ENCODE measurements around the gene ARMC6. TPM values are rescaled to one million over a fixed set of nuclear protein-coding genes. Genes with fewer than 3 reads are reported as not detected.

Gene ARMC6
- total and polyA plus RNA-seq, 4 donors = 23.9 to 38.3 (median 29.9) TPM

DNA sequence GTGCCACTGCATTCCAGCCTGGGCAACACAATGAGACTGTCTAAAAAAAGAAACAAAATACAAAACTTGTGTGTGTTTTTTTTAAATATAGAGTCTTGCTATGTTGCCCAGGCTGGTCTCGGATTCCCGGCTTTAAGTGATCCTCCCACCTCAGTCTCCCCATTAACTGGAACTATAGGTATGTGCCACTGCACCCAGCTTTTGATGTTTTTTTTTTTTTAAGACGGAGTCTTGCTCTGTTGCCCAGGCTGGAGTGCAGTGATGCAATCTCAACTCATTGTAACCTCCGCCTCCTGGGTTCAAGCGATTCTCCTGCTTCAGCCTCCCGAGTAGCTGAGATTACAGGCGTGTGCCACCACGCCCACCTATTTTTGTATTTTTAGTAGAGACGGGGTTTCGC is 37.1 kb upstream of the ARMC6 start:
- Histone ChIP-seq H3K4me1 (ENCODE audit: control insufficient read depth in 4 of 4, insufficient read depth in 4 of 4, low read length in 3 of 4) (peaks cover 0 to 13% (median 10%) of the 10 kb centered on the region in 4 donors), H3K9ac (ENCODE audit: low read depth in 1 of 2, low read length in 2 of 2) (no peak overlapping the region), H3K9me3 (ENCODE audit: control insufficient read depth in 4 of 4, low read length in 3 of 4) (no peaks in the 10 kb centered on the region), H3K27ac (ENCODE audit: low read depth in 1 of 2, low read length in 2 of 2) (no peak overlapping the region), H3K36me3 (ENCODE audit: control insufficient read depth in 4 of 4, insufficient read depth in 3 of 4, low read depth in 1 of 4, low read length in 3 of 4) (peaks cover 15 to 41% (median 22%) of the 10 kb centered on the region in 4 donors), H3K4me3 (ENCODE audit: low read depth in 1 of 3, low read length in 3 of 3) (no peak overlapping the region), H3K27me3 (ENCODE audit: control insufficient read depth in 4 of 4, insufficient read depth in 4 of 4, low read length in 3 of 4) (no peaks in the 10 kb centered on the region)
- 98% methylated on average over 10 of the region's 10 CpGs for WGBS
- DNase-seq (ENCODE audit: low spot score) = no peak
- TF ChIP-seq, protein P1, sequence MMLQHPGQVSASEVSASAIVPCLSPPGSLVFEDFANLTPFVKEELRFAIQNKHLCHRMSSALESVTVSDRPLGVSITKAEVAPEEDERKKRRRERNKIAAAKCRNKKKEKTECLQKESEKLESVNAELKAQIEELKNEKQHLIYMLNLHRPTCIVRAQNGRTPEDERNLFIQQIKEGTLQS (IDR thresholded peaks at IDR 0.05) = no peak
- TF ChIP-seq, protein P2, sequence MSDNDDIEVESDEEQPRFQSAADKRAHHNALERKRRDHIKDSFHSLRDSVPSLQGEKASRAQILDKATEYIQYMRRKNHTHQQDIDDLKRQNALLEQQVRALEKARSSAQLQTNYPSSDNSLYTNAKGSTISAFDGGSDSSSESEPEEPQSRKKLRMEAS (IDR thresholded peaks at IDR 0.05) = no peak
- no peak for TF ChIP-seq YY1 (IDR thresholded peaks at IDR 0.05)
- no peak for TF ChIP-seq FOXA2 (IDR thresholded peaks at IDR 0.05)
- no peak for TF ChIP-seq RAD21 (IDR thresholded peaks at IDR 0.05)
- no peak for TF ChIP-seq FOXA1 (IDR thresholded peaks at IDR 0.05)
- no peak for TF ChIP-seq EGR1 (IDR thresholded peaks at IDR 0.05; ENCODE audit: low read depth in 2 of 2)
- TF ChIP-seq, protein P3, sequence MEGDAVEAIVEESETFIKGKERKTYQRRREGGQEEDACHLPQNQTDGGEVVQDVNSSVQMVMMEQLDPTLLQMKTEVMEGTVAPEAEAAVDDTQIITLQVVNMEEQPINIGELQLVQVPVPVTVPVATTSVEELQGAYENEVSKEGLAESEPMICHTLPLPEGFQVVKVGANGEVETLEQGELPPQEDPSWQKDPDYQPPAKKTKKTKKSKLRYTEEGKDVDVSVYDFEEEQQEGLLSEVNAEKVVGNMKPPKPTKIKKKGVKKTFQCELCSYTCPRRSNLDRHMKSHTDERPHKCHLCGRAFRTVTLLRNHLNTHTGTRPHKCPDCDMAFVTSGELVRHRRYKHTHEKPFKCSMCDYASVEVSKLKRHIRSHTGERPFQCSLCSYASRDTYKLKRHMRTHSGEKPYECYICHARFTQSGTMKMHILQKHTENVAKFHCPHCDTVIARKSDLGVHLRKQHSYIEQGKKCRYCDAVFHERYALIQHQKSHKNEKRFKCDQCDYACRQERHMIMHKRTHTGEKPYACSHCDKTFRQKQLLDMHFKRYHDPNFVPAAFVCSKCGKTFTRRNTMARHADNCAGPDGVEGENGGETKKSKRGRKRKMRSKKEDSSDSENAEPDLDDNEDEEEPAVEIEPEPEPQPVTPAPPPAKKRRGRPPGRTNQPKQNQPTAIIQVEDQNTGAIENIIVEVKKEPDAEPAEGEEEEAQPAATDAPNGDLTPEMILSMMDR (IDR thresholded peaks at IDR 0.05; ENCODE audit: low read depth, low read length, missing input control) = no peak
- TF ChIP-seq HNF4A (conservative IDR thresholded peaks at IDR 0.05) = no peak
- TF ChIP-seq SP1 (IDR thresholded peaks at IDR 0.05) = no peak
- no peak for TF ChIP-seq HNF4G (IDR thresholded peaks at IDR 0.05)
- no peak for TF ChIP-seq RXRA (IDR thresholded peaks at IDR 0.05)
- no peak for TF ChIP-seq NR2F2 (IDR thresholded peaks at IDR 0.05)
- no peak for TF ChIP-seq TAF1 (conservative IDR thresholded peaks at IDR 0.05)
- TF ChIP-seq JUND (IDR thresholded peaks at IDR 0.05) = no peak
- TF ChIP-seq REST (IDR thresholded peaks at IDR 0.05) = no peak
- no peak for TF ChIP-seq ZBTB33 (IDR thresholded peaks at IDR 0.05)
- TF ChIP-seq GABPA (IDR thresholded peaks at IDR 0.05 in 1 of 2, conservative IDR thresholded peaks at IDR 0.05 in 1 of 2) = no peak
